Dermis microvascular lymphatic vessel endothelial cell (primary cell): ENCODE data around the gene FGD4. TPM values are rescaled to one million over a fixed set of nuclear protein-coding genes. Genes with fewer than 3 reads are reported as not detected.

Experiments used
- DNase-seq, 2 donors: peaks; one replicate each; pipeline versions ENCODE4 v3.0.0 to v3.0.0-alpha.2; 2010; ENCODE audit warnings: low read depth in 2 of 2
- total RNA-seq: library from RNA; depleted of rRNA; stranded (reverse); fragments of >200 nt; gene quantifications from 2 replicates; pipeline ENCODE4 v1.2.1, GENCODE V29; 2014

The FGD4 gene
- total RNA-seq, 1 donor from 2014 or later: 9.2 TPM

DNA sequence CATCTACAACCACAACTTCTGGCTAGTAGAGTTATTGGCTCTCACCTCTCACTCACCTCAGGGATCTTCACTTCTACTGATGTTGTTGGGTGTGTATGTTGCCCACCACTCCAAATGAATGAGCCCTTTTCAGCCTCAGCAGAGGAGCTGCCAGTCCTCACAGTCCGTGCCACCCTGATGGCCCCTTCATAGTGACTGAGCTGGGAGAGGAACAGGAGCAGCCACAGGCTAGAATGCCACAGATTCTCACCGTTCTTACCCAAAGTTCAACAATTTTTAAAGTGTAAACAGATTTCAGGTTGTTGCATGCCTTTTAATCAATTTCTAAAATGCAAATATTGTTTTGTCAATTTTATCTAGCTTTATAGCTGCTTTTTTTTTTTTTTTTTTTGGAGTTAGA is 205.2 kb downstream of the FGD4 start:
- DNase-seq: no peak

- no peak for DNase-seq
These were observed 206.2 kb downstream of the FGD4 start for GRCh38 chr12:32605326-32606095.

DNA sequence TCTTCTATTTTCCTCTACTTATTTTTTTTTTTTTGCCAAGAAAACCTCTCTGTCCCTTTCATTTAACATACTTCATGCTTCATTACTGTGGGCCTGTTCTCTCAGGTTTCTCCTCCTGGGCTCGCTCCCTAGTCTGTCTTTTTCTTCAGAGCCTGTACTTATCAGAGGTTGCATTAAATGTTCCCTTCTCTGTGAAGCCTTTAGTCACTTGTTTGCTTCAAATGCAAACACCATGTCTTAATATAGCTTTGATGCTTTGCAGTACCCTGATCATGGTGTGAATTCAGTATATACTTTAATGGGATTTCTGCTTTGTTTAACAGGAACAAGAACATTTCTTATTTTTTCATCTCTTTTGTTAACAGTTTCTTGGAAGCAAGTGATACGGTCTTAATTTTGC is 207.1 kb downstream of the FGD4 start:
- DNase-seq: no peak

DNA sequence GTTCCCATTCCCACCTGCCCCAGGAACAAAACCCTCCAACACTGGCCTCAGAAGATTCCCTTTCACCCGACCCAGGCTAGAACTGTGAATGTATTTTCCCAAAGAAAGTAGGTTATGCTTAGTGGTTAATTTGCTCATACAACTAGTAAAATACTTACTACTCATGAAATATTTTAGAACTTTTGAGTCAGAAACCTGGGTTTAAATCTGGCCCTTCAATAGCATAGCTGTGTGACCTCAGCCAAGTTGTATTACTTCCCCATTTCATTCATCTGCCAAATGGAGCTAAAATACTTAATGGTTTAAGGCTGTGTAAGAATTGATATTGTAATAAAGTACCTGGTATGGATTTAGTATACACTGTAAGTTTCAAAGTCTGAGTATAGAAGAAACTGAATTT is 210.6 kb downstream of the FGD4 start:
- DNase-seq: no peak

DNA sequence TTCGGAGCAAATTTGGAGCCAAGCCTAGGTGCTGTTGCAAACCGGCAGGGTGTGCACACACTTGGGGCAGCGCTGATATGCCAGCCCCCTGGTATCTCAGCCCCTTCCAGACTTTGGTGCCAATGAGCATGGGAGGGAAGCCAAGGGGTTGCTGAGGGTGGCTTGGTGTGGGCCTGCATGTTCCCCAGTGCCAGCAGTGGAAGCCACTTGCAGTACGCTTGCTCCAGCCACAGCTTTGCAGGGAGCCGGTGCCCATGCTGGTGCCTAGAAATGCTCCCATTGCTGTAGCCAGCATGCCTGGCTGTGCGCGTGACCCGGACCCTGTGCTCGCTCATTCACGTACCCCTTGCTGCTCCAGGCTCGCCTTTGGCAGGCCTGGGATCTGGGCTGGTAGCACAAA is 212.6 kb downstream of the FGD4 start:
- DNase-seq: no peak

GRCh38 chr12:32612658-32613614 is 213.6 kb downstream of the FGD4 start:
- DNase-seq: peak in 1 of 2 donors; percentile 8

- no peak for DNase-seq
These were observed 216.1 kb downstream of the FGD4 start for GRCh38 chr12:32615441-32615840.

DNA sequence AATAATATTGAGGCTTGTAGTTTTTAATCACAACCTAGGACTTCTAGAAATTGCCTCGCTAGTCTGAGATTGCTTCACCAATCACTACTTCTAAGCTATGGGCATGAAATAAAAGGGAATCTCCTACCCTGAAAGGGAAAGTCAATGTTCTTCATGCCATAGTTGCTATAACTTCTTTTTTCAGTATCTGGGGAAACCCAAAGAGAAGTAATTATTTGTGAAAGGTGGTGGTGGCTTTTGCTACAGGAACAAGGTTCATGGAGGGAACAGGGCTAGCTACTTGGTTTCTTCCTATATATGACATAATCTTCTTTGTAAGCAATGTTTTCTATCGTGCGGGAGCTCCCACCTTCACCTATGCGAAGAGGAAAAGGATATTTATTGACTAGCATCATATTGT is 218.2 kb downstream of the FGD4 start:
- DNase-seq: no peak

GRCh38 chr12:32618115-32618514 is 218.8 kb downstream of the FGD4 start:
- DNase-seq: no peak

GRCh38 chr12:32627976-32628375 is 228.6 kb downstream of the FGD4 start:
- no peak for DNase-seq

DNA sequence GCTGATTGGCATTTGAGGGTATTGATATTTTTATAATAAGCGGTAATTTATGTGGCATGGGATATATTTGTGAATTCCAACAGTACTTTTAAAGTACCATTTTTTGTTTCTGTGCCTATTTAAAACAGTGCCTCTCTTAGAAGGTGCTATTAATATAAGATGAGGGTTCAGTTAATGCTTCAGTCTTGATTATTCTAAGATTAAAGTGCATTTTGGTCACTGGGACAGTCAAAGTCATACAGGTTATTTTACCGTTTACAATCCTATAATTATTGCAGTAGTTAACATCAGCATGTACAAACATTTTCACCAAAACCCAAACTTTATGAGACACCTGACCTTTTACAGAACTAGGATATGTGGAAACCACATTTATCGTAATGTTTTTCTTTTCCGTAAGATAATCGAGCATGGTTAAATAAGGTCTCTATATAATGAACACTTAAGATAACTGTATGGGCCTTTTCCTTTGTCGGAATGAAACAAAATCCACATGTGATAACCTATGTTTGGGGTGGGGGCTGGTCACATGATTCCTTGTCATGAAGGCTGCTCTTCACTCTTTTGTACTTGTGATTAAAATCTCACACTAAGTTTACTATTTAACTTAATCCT is 242.0 kb downstream of the FGD4 start:
- DNase-seq: no peak

GRCh38 chr12:32644431-32644830 is 245.1 kb downstream of the FGD4 start:
- no peak for DNase-seq

GRCh38 chr12:32647275-32647674 is 247.9 kb downstream of the FGD4 start:
- no peak for DNase-seq

DNA sequence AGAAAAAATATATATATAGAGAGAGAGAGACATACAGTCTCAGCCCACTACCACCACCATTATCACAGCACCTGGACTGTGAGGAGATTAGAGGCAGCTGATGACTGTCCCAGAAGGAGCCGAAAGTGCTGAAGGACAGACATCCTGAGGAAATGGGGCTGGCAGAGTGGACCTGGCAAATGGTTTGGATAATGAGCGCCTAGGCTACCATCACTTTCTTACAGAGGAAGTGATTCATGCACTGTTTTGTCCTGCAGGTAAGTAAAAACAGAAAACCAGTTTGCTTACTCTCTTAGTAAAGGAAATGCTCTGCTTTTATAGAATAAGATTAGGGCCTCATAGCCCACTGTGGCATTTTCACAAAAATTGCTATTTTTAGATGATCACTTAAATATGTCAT is 251.2 kb downstream of the FGD4 start:
- peak; percentile 26 to 88 for DNase-seq

DNA sequence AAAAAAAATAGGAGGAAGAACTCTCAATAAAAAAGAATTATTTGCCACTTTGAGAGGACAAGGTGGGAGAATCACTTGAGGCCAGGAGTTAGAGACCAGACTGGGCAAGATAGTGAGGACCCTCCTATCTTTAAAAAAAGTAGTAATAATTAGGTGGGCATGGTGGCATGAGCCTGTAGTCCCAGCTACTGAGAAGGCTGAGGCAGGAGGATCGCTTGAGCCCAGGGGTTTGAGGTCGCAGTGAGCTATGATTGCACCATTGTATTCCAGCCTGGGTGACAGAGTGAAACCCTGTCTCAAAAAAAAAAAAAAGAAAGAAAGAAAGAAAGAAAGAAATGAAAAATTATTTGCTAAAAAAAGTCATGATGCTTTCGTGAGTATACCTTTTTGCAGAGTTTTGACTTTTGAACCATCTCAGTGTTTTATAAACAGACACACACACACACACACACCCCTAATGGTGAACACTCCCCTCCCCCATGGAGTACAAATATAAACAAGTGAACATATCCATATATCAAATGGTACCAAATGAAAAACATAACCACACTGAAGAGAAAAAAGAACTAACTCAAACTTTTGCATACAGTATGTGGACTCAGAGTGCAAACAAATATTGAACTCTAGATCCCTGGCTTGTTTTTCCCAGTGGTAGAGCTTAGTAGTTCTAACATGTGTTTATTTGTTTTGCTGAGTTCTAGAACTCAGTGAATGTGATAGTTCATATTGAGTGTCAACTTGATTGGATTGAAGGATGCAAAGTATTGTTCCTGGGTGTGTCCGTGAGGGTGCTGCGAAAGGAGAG is 252.0 kb downstream of the FGD4 start:
- DNase-seq: no peak

GRCh38 chr12:32651956-32652210 is 252.5 kb downstream of the FGD4 start:
- no peak for DNase-seq

GRCh38 chr12:32659908-32660440 is 260.6 kb downstream of the FGD4 start:
- DNase-seq: no peak

- DNase-seq: no peak
These were observed 262.3 kb downstream of the FGD4 start for GRCh38 chr12:32661706-32662105.

DNA sequence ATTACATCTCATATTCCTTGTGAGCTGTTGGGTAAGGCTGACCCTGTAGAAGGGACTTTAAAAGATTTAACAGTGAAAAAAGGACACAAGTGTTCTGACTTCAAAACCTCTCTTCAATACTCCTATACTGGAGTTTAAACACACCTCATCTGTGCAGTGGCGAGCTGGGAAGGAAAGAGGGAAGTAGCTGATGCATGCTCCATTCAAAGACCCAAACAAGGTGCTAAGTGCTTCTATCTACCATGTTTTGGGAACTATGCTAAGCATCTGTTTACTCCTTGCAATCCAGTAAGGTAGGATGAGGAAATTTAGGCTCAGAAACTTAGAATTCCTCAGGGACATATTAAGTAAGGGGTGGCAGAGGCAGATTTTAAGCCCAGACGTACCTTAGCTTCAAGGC is 263.3 kb downstream of the FGD4 start:
- no peak for DNase-seq

- no peak for DNase-seq
These were observed 266.7 kb downstream of the FGD4 start for GRCh38 chr12:32666018-32666417.

- DNase-seq: no peak
These were observed 270.2 kb downstream of the FGD4 start for GRCh38 chr12:32669584-32669983.
